Stomach (tissue), 9 donors: ENCODE measurements around the gene CYP2W1. TPM values are rescaled to one million over a fixed set of nuclear protein-coding genes. Genes with fewer than 3 reads are reported as not detected.
A peak's percentile ranks its signal among the peaks of the same experiment; 100 is the strongest.
"Not testable (repeated sequence)": the region's sequence is repeated elsewhere in the genome, so short reads cannot be mapped to it uniquely, and the experiment has no call there.

Experiments
- DNase-seq, 2 donors: peaks; one replicate each; pipeline versions ENCODE4 v3.0.0 to v3.0.0-alpha.2; 2013 to 2019
- H3K27ac ChIP-seq, 5 donors: fragments of 200-600 bp in 4 of 5; sonication (generic) in 4 of 5; one replicate each; pipeline ENCODE4 v1.5.1; 2013 to 2019; ENCODE audit warnings: mild to moderate bottlenecking in 1 of 5, moderate library complexity in 1 of 5
- H3K27me3 ChIP-seq, 3 donors: fragments of 200-600 bp; sonication (generic); one replicate each; pipeline ENCODE4 v1.5.1; 2017 to 2019; ENCODE audit warnings: mixed run types in 1 of 3
- H3K36me3 ChIP-seq, 4 donors: fragments of 200-600 bp; sonication (generic); 1 replicate in 3 of 4; 2 replicates in 1 of 4; pipeline ENCODE4 v1.5.1; 2016 to 2019
- H3K4me1 ChIP-seq, 4 donors: fragments of 200-600 bp; sonication (generic); one replicate each; pipeline ENCODE4 v1.5.1; 2016 to 2019
- H3K4me3 ChIP-seq, 4 donors: fragments of 200-600 bp; sonication (generic) in 3 of 4; one replicate each; pipeline ENCODE4 v1.5.1; 2016 to 2019; ENCODE audit warnings: mild to moderate bottlenecking in 1 of 4
- H3K9me3 ChIP-seq, 4 donors: fragments of 200-600 bp; sonication (generic); one replicate each; pipeline ENCODE4 v1.5.1; 2016 to 2019
- CTCF ChIP-seq, 7 experiments: fragments of 450-650 bp in 4 of 7; fragments of 200-600 bp in 3 of 7; sonication (generic) in 3 of 7; IDR thresholded peaks; one replicate each; pipeline ENCODE4 v1.5.1; 2016 to 2019; ENCODE audit warnings: antibody characterized with exemption in 7 of 7, control low read depth in 2 of 7, mild to moderate bottlenecking in 1 of 7
- EP300 ChIP-seq: sonication (generic); formaldehyde crosslinking; IDR thresholded peaks from one replicate; pipeline ENCODE4 v1.6.1; 2017; ENCODE audit warnings: antibody characterized with exemption
- POLR2A ChIP-seq, 4 donors: fragments of 450-650 bp; IDR thresholded peaks; one replicate each; pipeline ENCODE4 v1.6.1; 2016; ENCODE audit warnings: antibody characterized with exemption in 4 of 4, control low read depth in 2 of 4, mild to moderate bottlenecking in 1 of 4, moderate library complexity in 1 of 4
- POLR2AphosphoS5 ChIP-seq, 3 donors: sonication (generic); formaldehyde crosslinking; IDR thresholded peaks; one replicate each; pipeline ENCODE4 v1.6.1; 2016; ENCODE audit warnings: antibody characterized with exemption in 3 of 3
- WGBS, 5 donors: extraction: QIAGEN DNeasy Blood & Tissue Kit in 3 of 5; methylation state at CpG; one replicate each; pipeline versions ENCODE4 v1.1.5 to v1.1.7; 2013 to 2018; 5-methylcytosine and 5-hydroxymethylcytosine counted together
- intact Hi-C: fragments of 100-400 bp; cut with DNase I; formaldehyde crosslinking; loops from one replicate; pipeline ENCODE4 v1.15.1; 2023; ENCODE audit warnings: low total_unique reads
- polyA plus RNA-seq, 3 donors: library from polyadenylated mRNA; stranded (reverse); fragments of 200-250 nt; gene quantifications; one replicate each; pipeline ENCODE4 v1.2.3, GENCODE V29; 2013
- total RNA-seq, 5 donors: library from RNA; depleted of rRNA; stranded (reverse); fragments of >200 nt; gene quantifications; one replicate each; pipeline versions ENCODE4 v1.1.0 to v1.2.3, GENCODE V29; 2014 to 2016
- donor health status: healthy with polysubstance abuse.
- donor health status: Bipolar disorder and iron deficiency.
- donor health status: healthy.

Gene CYP2W1
- total and polyA plus RNA-seq, 8 donors, result 0.31 to 7.0 (median 0.65) TPM; not detected in 5

GRCh38 chr7:1030444-1031070, 47.6 kb downstream of the CYP2W1 start:
- Histone ChIP-seq H3K4me3 (no peak overlapping the region), H3K9me3 (no peaks in the 10 kb centered on the region), H3K4me1 (peaks cover 14 to 42% (median 37%) of the 10 kb centered on the region in 4 donors), H3K27ac (peak overlapping the region in 3 of 5 donors; percentile 91 to 97 (median 95)), H3K27me3 (no peaks in the 10 kb centered on the region), H3K36me3 (peaks cover 6 to 11% (median 11%) of the 10 kb centered on the region in 4 donors)
- WGBS, 5 donors, result 80 to 96% (median 88%) methylated on average over 3 to 12 of the region's 12 CpGs
- intact Hi-C loops, result no loop called here
- DNase-seq, result no peak
- TF ChIP-seq EP300 (no peak), POLR2A (IDR thresholded peaks at IDR 0.05) (no peak), POLR2AphosphoS5 (IDR thresholded peaks at IDR 0.05) (no peak), CTCF (IDR thresholded peaks at IDR 0.05) (no peak)

- Histone ChIP-seq H3K36me3 (no peaks in the 10 kb centered on the region), H3K4me1 (peaks cover 14 to 28% (median 26%) of the 10 kb centered on the region in 4 donors), H3K9me3 (no peaks in the 10 kb centered on the region), H3K4me3 (no peak overlapping the region), H3K27me3 (no peaks in the 10 kb centered on the region), H3K27ac (no peak overlapping the region)
- DNase-seq, result no peak
- TF ChIP-seq POLR2AphosphoS5 (IDR thresholded peaks at IDR 0.05), result no peak
- no peak for TF ChIP-seq EP300
- no peak for TF ChIP-seq POLR2A (IDR thresholded peaks at IDR 0.05)
- intact Hi-C loops, result no loop called here
- WGBS, 5 donors, result 91 to 94% (median 93%) methylated on average over 25 to 32 of the region's 33 CpGs
These were observed 48.9 kb downstream of the CYP2W1 start for GRCh38 chr7:1031716-1032455.

- WGBS, 5 donors, result 93 to 96% (median 96%) methylated on average over 17 to 25 of the region's 25 CpGs
- intact Hi-C loops, result no loop called here
These were observed 49.7 kb downstream of the CYP2W1 start for GRCh38 chr7:1032536-1033181.

GRCh38 chr7:1033546-1034145, 50.7 kb downstream of the CYP2W1 start:
- H3K4me3 ChIP-seq, result no peak overlapping the region
- H3K27me3 ChIP-seq, result no peaks in the 10 kb centered on the region
- DNase-seq, result no peak
- no peak for TF ChIP-seq POLR2AphosphoS5 (IDR thresholded peaks at IDR 0.05)
- no peak for TF ChIP-seq POLR2A (IDR thresholded peaks at IDR 0.05)
- TF ChIP-seq EP300, result no peak
- no peak for TF ChIP-seq CTCF (IDR thresholded peaks at IDR 0.05)
- H3K27ac ChIP-seq, result no peak overlapping the region
- intact Hi-C loops, result no loop called here
- WGBS, 5 donors, result 87 to 92% (median 90%) methylated on average over 20 of the region's 20 CpGs
- H3K9me3 ChIP-seq, result no peaks in the 10 kb centered on the region
- peaks cover 10 to 15% (median 12%) of the 10 kb centered on the region in 4 donors for H3K4me1 ChIP-seq
- no peaks in the 10 kb centered on the region for H3K36me3 ChIP-seq

More at GRCh38 chr7:1032536-1033181, 49.7 kb downstream of the CYP2W1 start:
- TF ChIP-seq POLR2A (IDR thresholded peaks at IDR 0.05), result no peak
- TF ChIP-seq EP300, result no peak
- no peak for TF ChIP-seq CTCF (IDR thresholded peaks at IDR 0.05)
- TF ChIP-seq POLR2AphosphoS5 (IDR thresholded peaks at IDR 0.05), result no peak
- Histone ChIP-seq H3K4me1 (peaks cover 11 to 20% (median 18%) of the 10 kb centered on the region in 4 donors), H3K36me3 (no peaks in the 10 kb centered on the region), H3K9me3 (no peaks in the 10 kb centered on the region), H3K27ac (no peak overlapping the region), H3K27me3 (no peaks in the 10 kb centered on the region), H3K4me3 (no peak overlapping the region)
- no peak for DNase-seq

- H3K9me3 ChIP-seq, H3K27me3 ChIP-seq, intact Hi-C loops, H3K36me3 ChIP-seq, DNase-seq, H3K4me3 ChIP-seq, H3K4me1 ChIP-seq, H3K27ac ChIP-seq: not testable (repeated sequence)
- WGBS, 5 donors, result 79 to 99% (median 97%) methylated on average over 1 of the region's 1 CpG
These were observed 51.8 kb downstream of the CYP2W1 start for GRCh38 chr7:1034769-1035168.

GRCh38 chr7:1036164-1036928, 53.4 kb downstream of the CYP2W1 start:
- H3K36me3 ChIP-seq, H3K27me3 ChIP-seq, H3K4me3 ChIP-seq, intact Hi-C loops, H3K27ac ChIP-seq, H3K9me3 ChIP-seq, DNase-seq: not testable (repeated sequence)
- peaks cover 7 to 13% (median 10%) of the 10 kb centered on the region in 4 donors for H3K4me1 ChIP-seq
- 94 to 98% (median 97%) methylated on average over 30 to 40 of the region's 40 CpGs for WGBS, 5 donors
